ENCODE measurements around the gene SOST.
A peak's percentile ranks its signal among the peaks of the same experiment; 100 is the strongest.

The SOST gene

DNA sequence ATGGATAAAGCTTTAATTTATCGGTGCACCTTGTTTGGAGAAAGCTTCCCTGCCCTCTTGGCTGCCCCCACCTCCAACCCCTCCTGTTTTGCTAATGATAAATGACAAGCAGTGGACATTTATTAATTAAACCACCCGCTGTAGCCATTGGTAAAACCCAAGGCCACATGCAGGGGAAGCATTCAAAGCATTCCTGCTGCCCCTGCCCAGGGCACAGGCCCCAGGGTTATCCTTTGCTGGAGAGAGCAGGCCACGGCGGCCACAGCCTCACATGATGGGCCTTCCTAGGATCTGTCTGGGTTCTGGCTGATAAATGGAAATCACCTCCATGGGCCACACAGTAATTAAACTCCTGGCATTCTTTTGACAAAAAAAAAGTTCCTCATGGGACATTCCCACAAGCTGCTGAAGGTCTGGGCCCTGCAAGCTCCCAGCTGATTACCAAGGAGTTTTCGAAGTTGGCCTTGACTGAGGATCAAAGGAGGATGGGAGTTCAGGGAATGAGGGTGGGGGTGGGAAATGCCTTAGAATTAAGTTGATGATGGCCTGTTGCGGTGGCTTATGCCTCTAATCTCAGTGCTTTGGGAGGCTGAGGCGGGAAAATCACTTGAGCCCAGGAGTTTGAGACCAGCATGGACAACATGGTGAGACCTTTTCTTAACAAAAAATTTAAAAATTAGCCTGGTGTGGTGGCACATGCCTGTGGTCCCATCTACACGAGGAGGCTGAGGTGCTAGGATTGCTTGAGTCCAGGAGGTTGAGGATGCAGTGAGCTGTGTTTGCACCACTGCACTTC, 35.5 kb downstream of the SOST start:
- H3K27ac Mint-ChIP-seq: peak overlapping the region; percentile 1 to 69 (median 48)
- TF ChIP-seq, protein P1, sequence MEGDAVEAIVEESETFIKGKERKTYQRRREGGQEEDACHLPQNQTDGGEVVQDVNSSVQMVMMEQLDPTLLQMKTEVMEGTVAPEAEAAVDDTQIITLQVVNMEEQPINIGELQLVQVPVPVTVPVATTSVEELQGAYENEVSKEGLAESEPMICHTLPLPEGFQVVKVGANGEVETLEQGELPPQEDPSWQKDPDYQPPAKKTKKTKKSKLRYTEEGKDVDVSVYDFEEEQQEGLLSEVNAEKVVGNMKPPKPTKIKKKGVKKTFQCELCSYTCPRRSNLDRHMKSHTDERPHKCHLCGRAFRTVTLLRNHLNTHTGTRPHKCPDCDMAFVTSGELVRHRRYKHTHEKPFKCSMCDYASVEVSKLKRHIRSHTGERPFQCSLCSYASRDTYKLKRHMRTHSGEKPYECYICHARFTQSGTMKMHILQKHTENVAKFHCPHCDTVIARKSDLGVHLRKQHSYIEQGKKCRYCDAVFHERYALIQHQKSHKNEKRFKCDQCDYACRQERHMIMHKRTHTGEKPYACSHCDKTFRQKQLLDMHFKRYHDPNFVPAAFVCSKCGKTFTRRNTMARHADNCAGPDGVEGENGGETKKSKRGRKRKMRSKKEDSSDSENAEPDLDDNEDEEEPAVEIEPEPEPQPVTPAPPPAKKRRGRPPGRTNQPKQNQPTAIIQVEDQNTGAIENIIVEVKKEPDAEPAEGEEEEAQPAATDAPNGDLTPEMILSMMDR (IDR thresholded peaks at IDR 0.05; ENCODE audit: unreplicated experiment in 3 of 3): no peak
- H3K9me3 Mint-ChIP-seq: peaks cover 3% of the 10 kb centered on the region
- H3K4me1 Mint-ChIP-seq: peaks cover 20% of the 10 kb centered on the region
- H3K27me3 Mint-ChIP-seq (ENCODE audit: low read depth): peaks cover 31% of the 10 kb centered on the region
- H3K4me3 Mint-ChIP-seq: peak overlapping the region; percentile 17 to 61 (median 37)
- no peaks in the 10 kb centered on the region for H3K36me3 Mint-ChIP-seq (ENCODE audit: low read depth)

DNA sequence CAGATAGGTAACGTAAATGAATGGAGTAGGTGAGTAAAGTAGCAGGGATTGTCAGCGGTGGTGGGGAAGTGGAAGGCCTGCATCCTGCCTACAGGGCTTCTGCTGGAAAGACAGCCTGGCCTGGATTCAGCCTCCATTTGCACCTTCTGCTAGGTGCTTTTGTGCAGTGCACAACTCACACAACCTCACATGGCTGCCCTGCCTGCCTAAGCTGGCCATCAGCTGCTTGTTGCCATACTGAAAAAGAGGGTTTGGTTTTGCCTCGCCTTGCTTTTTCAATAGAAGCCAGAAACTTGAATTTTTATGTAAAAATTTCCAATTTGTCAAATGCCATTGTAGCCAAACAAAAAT, 36.3 kb downstream of the SOST start:
- H3K36me3 Mint-ChIP-seq (ENCODE audit: low read depth): no peaks in the 10 kb centered on the region
- H3K27ac Mint-ChIP-seq: peak overlapping the region; percentile 48 to 85 (median 69)
- TF ChIP-seq, protein P1 (IDR thresholded peaks at IDR 0.05; ENCODE audit: unreplicated experiment in 3 of 3): no peak
- H3K4me1 Mint-ChIP-seq: peaks cover 21% of the 10 kb centered on the region
- H3K9me3 Mint-ChIP-seq: peaks cover 3% of the 10 kb centered on the region
- H3K4me3 Mint-ChIP-seq: peak overlapping the region; percentile 37 to 85 (median 83)
- H3K27me3 Mint-ChIP-seq (ENCODE audit: low read depth): peaks cover 28% of the 10 kb centered on the region

DNA sequence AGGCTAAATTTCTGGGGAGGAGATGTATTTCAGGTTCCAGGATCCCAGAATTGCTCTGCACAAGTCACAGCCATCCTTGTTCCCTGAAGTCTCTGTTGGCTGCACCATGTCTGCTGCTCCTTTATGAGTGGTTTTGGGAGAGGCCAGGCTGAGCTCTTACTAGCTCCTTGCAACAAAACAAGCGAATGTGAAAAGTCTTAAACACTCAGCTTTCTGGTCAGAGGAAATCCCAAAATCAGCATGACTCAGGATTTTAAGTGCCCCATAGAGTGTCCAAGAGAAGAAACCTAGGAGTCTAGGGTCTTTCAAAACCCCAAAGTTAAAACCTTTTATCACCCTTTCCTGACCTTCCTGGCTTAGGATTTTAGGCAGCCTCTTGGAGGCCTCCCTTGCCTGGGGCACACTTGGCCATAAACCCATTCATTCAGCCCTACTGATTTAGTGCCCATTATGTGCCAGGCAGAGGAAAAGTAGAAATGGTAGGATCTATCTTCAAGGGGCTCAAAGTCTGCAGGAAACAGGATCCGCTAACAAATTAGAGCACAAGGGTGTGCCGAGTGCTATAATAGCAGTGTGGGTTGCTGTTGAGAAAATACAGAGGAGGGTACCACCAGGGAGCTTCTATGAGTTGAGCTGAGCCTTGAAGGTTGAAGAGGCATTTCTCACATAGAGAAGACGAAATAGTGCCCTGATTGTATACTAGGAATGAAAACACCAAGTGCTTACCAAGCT, 36.9 kb downstream of the SOST start:
- Mint-ChIP-seq H3K9me3 (peaks cover 3% of the 10 kb centered on the region), H3K27ac (peak overlapping the region; percentile 13 to 85 (median 36)), H3K36me3 (ENCODE audit: low read depth) (no peaks in the 10 kb centered on the region), H3K4me3 (peak overlapping the region; percentile 80 to 85 (median 83)), H3K27me3 (ENCODE audit: low read depth) (peaks cover 32% of the 10 kb centered on the region), H3K4me1 (peaks cover 21% of the 10 kb centered on the region)
- TF ChIP-seq, protein P1 (IDR thresholded peaks at IDR 0.05; ENCODE audit: unreplicated experiment in 3 of 3): no peak

DNA sequence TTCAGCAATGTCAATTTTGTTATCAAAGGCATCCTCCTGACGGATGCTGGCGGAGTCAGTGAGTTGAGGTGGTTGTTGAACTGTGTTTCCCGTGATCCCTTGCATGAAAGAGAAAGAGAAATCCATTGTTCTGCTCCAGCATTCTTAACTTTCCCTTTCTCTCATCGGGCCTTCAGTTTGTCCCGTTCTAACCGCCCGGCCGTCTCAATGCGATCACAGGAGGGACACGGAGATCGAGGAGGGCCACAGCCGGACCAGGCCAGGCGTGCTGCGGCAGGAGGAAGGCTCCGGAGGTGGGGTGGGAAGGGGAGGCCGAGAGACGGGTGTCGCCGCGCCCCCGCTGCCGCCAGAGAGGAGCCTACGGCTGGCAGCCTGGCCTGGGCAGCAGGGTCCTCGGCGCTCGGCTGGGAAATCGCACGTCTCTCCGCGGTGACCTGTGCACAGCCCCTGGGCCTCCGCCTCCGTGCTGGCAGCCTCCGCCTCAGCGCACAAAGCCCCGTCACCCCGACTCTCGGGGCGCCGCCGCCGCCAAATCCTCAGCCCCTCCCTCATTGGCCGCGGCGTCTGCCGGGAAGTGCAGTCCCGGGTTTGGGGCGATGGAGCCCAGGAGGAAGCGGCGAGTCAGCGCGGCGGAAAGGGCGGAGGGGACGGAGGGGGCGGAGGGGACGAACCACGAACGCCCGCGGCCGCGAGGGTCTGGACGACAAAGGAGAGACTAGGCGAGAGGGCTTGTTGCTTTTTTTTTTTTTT, 38.1 kb downstream of the SOST start:
- peak overlapping the region; percentile 80 to 84 (median 82) for H3K4me3 Mint-ChIP-seq
- H3K27me3 Mint-ChIP-seq (ENCODE audit: low read depth): peaks cover 44% of the 10 kb centered on the region
- H3K36me3 Mint-ChIP-seq (ENCODE audit: low read depth): no peaks in the 10 kb centered on the region
- H3K4me1 Mint-ChIP-seq: peaks cover 21% of the 10 kb centered on the region
- H3K27ac Mint-ChIP-seq: peak overlapping the region; percentile 83 to 93 (median 91)
- TF ChIP-seq, protein P1 (IDR thresholded peaks at IDR 0.05; ENCODE audit: unreplicated experiment in 3 of 3): no peak
- peaks cover 3% of the 10 kb centered on the region for H3K9me3 Mint-ChIP-seq

DNA sequence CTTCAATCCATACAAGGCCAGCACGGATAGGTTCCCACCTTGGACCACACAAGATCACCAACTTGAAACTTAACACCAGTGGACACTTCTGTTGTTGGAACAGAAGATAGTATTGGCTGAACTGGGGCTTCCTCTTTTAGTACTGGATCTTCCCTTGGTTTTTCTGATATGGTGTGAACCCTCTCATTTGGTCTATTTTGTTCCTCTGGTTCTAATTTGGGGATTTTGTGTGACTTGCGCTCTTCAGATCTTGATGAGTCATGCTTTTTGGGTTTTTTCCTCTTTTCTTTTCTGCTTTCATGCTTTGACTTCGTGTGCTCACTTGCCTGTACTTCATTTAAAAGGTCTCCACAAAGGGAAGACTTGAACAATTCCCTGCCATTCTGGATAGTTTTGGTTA, 39.0 kb downstream of the SOST start:
- Mint-ChIP-seq H3K9me3 (peaks cover 3% of the 10 kb centered on the region), H3K27me3 (ENCODE audit: low read depth) (peaks cover 45% of the 10 kb centered on the region), H3K27ac (peak overlapping the region; percentile 83 to 93 (median 91)), H3K36me3 (ENCODE audit: low read depth) (no peaks in the 10 kb centered on the region), H3K4me1 (peaks cover 22% of the 10 kb centered on the region), H3K4me3 (peak overlapping the region; percentile 80 to 84 (median 82))
- TF ChIP-seq, protein P1 (IDR thresholded peaks at IDR 0.05; ENCODE audit: unreplicated experiment in 3 of 3): no peak

Data from nephron (organoid).